D721Med (cell line): ENCODE data around the gene ARHGAP29.

ENCODE experiments used
- DNase-seq: peaks from one replicate; pipeline ENCODE4 v3.0.0; 2011; ENCODE audit warnings: low spot score; ENCODE audit not compliant: insufficient read length
- FAIRE-seq: peaks from 2 replicates; lab custom pipeline; 2011; peaks lifted over from hg19 to GRCh38; lab: Jason Lieb, UNC
- CTCF ChIP-seq: IDR thresholded peaks from 2 replicates; pipeline ENCODE4 v1.5.1; 2012; ENCODE audit warnings: mild to moderate bottlenecking, control low read depth; ENCODE audit not compliant: insufficient read depth; ENCODE audit errors: missing control alignments

Gene ARHGAP29

GRCh38 chr1:94273111-94273510 is 35.7 kb upstream of the ARHGAP29 start:
- no peak for FAIRE-seq
- no peak for TF ChIP-seq CTCF
- no peak for DNase-seq

GRCh38 chr1:94272388-94272787 is 35.0 kb upstream of the ARHGAP29 start:
- no peak for DNase-seq
- no peak for FAIRE-seq
- TF ChIP-seq CTCF = no peak

- DNase-seq (no peak), FAIRE-seq (no peak)
- TF ChIP-seq CTCF = no peak
These were observed 34.0 kb upstream of the ARHGAP29 start for GRCh38 chr1:94271373-94271772.

- FAIRE-seq (no peak), DNase-seq (no peak)
- no peak for TF ChIP-seq CTCF
These were observed 33.4 kb upstream of the ARHGAP29 start for GRCh38 chr1:94270801-94271203.

- no peak for FAIRE-seq
- no peak for DNase-seq
- TF ChIP-seq CTCF = no peak
These were observed 32.5 kb upstream of the ARHGAP29 start for GRCh38 chr1:94269921-94270320.

- TF ChIP-seq CTCF = no peak
- DNase-seq (no peak), FAIRE-seq (no peak)
These were observed 28.5 kb upstream of the ARHGAP29 start for GRCh38 chr1:94265906-94266305.

GRCh38 chr1:94265011-94265422 is 27.6 kb upstream of the ARHGAP29 start:
- DNase-seq (no peak), FAIRE-seq (no peak)
- TF ChIP-seq CTCF = no peak
